Adrenal gland (tissue), 12 donors: ENCODE measurements around the gene MYOM1. TPM values are rescaled to one million over a fixed set of nuclear protein-coding genes. Genes with fewer than 3 reads are reported as not detected.

Source experiments
- DNase-seq, 7 donors: peaks; one replicate each; pipeline ENCODE4 v3.0.0-alpha.2; 2019 to 2020
- H3K27ac ChIP-seq, 5 donors: fragments of 200-600 bp; sonication (generic) in 4 of 5; 1 replicate in 3 of 5; 2 replicates in 2 of 5; pipeline versions ENCODE4 v1.5.1 to v1.8.0; 2016 to 2020; ENCODE audit warnings: mild to moderate bottlenecking in 1 of 5
- H3K27me3 ChIP-seq: fragments of 200-600 bp; 2 replicates; pipeline ENCODE4 v1.8.0; 2021
- H3K36me3 ChIP-seq, 2 donors: fragments of 200-600 bp; replicated peaks in 1 of 2; 1 replicate in 1 of 2; 2 replicates in 1 of 2; pipeline versions ENCODE4 v1.5.1 to v1.8.0; 2018 to 2022
- H3K4me1 ChIP-seq, 2 donors: fragments of 200-600 bp; replicated peaks in 1 of 2; 1 replicate in 1 of 2; 2 replicates in 1 of 2; pipeline versions ENCODE4 v1.5.1 to v1.8.0; 2018 to 2021
- H3K4me3 ChIP-seq, 4 donors: fragments of 200-600 bp; sonication (generic) in 3 of 4; one replicate each; pipeline ENCODE4 v1.5.1; 2016 to 2018
- H3K9me3 ChIP-seq, 3 donors: fragments of 200-600 bp; sonication (generic) in 1 of 3; replicated peaks in 1 of 3; 1 replicate in 2 of 3; 2 replicates in 1 of 3; pipeline versions ENCODE4 v1.5.1 to v1.8.0; 2016 to 2021
- POLR2A ChIP-seq, 2 donors: fragments of 450-650 bp; IDR thresholded peaks; one replicate each; pipeline ENCODE4 v1.6.1; 2017; ENCODE audit warnings: antibody characterized with exemption in 2 of 2, mild to moderate bottlenecking in 2 of 2, moderate library complexity in 1 of 2
- WGBS, 4 donors: extraction: QIAGEN DNeasy Blood & Tissue Kit in 2 of 4; methylation state at CpG; one replicate each; pipeline versions ENCODE4 v1.1.5 to v1.1.7; 2013 to 2017; 5-methylcytosine and 5-hydroxymethylcytosine counted together
- intact Hi-C, 2 donors: fragments of 100-400 bp; cut with DNase I; formaldehyde crosslinking; loops; one replicate each; pipeline versions ENCODE4 v1.14.1 to v1.15.0; 2022 to 2023
- polyA plus RNA-seq, 3 donors: library from polyadenylated mRNA; stranded (reverse); fragments of 200-250 nt in 2 of 3; fragments of 350-450 nt in 1 of 3; fragmentation: Illumina TruSeq in 1 of 3; extraction: RNeasy Lipid Tissue Mini Kit (QIAGEN cat#74804) in 1 of 3; gene quantifications; one replicate each; pipeline ENCODE4 v1.2.3, GENCODE V29; 2013 to 2014
- total RNA-seq, 9 donors: library from RNA; depleted of rRNA in 4 of 9; stranded (reverse); fragments of >200 nt in 4 of 9; fragments of 120-200 nt in 1 of 9; fragmentation: NEBNext Ultra II Directional in 1 of 9; extraction: Animal tissue kit (Norgen Biotek cat#: 25700) in 1 of 9; gene quantifications; one replicate each; pipeline versions ENCODE4 v1.1.0 to v1.2.4, GENCODE V29; 2013 to 2023
- TF ChIP-seq, protein P1 (sequence below), 6 experiments: fragments of 450-650 bp in 4 of 6; fragments of 200-600 bp in 2 of 6; sonication (generic) in 1 of 6; IDR thresholded peaks; 1 replicate in 5 of 6; 2 replicates in 1 of 6; pipeline versions ENCODE4 v1.5.1 to v1.8.0; 2016 to 2021; ENCODE audit warnings: antibody characterized with exemption in 6 of 6, mild to moderate bottlenecking in 2 of 6, moderate library complexity in 1 of 6
- donor health status: healthy with polysubstance abuse.
- donor health status: Bipolar disorder and iron deficiency.
- donor health status: DM: yes; HTN: yes; CAD: no.
- donor health status: DM: no; HTN: no; CAD: no.
- donor health status: DM: no; HTN: no; CAD: no.
- donor health status: DM: yes; HTN: yes; CAD: no.

Gene MYOM1
- total and polyA plus RNA-seq, 12 donors, result 1.3 to 70.0 (median 2.9) TPM

DNA sequence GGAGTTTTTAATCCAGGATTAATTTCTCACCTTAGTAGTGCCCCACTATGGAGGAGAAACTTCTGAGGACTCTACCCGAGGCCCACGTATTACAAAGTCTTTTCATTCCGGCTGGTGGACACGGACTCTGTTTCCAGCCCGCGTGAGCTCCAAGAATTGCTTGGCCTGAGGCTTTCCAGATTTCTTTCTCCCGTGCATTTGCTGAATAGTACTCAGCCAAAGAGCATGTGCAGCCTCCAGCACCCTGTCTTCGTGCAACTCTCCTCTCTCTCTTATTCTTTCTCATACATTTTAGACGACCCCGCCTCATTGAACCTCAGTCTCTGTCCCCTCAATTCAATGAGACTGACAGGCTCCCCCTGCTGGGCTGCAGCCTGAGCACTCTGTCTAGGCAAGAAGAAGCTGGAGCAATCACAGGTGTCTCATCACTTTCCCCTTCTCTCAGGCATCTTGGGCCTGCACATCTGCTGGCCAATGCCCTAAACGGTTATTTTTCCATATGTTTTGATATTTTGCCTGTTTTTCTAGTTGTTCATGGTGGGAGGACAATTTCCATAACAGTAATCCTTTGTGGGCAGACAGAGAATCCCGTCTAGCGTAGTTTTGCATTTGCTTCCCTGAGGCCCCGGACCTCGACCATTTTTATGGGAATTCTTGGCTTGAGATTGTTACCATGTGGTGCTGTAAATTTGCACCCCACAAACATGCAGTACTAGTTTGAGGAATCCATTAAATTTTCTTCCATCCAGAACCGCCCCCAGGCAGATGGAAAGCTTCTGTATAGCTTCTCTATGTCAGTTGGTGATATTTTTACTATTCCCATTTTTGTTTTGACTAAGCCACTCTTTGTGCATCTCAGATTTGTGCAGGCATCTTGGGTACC is 156.7 kb downstream of the MYOM1 start:
- no peaks in the 10 kb centered on the region for H3K27me3 ChIP-seq
- peak; percentile 22 to 74 (median 53) for DNase-seq
- intact Hi-C loops, result loop anchor here (10.0 kb wide), 2 partner anchors 48 to 128 kb away; partner anchors contain the start of gene LPIN2 (in 1 of the 2)
- WGBS, 4 donors, result 58 to 66% (median 59%) methylated on average over 16 of the region's 16 CpGs
- no peak for TF ChIP-seq POLR2A (IDR thresholded peaks at IDR 0.05)
- TF ChIP-seq, protein P1, sequence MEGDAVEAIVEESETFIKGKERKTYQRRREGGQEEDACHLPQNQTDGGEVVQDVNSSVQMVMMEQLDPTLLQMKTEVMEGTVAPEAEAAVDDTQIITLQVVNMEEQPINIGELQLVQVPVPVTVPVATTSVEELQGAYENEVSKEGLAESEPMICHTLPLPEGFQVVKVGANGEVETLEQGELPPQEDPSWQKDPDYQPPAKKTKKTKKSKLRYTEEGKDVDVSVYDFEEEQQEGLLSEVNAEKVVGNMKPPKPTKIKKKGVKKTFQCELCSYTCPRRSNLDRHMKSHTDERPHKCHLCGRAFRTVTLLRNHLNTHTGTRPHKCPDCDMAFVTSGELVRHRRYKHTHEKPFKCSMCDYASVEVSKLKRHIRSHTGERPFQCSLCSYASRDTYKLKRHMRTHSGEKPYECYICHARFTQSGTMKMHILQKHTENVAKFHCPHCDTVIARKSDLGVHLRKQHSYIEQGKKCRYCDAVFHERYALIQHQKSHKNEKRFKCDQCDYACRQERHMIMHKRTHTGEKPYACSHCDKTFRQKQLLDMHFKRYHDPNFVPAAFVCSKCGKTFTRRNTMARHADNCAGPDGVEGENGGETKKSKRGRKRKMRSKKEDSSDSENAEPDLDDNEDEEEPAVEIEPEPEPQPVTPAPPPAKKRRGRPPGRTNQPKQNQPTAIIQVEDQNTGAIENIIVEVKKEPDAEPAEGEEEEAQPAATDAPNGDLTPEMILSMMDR (IDR thresholded peaks at IDR 0.05), result peak; percentile 19 to 65 (median 50)
- H3K4me1 ChIP-seq, result peaks cover 0 to 20% of the 10 kb centered on the region in 2 donors
- H3K9me3 ChIP-seq, result no peaks in the 10 kb centered on the region
- H3K4me3 ChIP-seq, result no peak overlapping the region
- H3K36me3 ChIP-seq, result no peaks in the 10 kb centered on the region
- no peak overlapping the region for H3K27ac ChIP-seq

DNA sequence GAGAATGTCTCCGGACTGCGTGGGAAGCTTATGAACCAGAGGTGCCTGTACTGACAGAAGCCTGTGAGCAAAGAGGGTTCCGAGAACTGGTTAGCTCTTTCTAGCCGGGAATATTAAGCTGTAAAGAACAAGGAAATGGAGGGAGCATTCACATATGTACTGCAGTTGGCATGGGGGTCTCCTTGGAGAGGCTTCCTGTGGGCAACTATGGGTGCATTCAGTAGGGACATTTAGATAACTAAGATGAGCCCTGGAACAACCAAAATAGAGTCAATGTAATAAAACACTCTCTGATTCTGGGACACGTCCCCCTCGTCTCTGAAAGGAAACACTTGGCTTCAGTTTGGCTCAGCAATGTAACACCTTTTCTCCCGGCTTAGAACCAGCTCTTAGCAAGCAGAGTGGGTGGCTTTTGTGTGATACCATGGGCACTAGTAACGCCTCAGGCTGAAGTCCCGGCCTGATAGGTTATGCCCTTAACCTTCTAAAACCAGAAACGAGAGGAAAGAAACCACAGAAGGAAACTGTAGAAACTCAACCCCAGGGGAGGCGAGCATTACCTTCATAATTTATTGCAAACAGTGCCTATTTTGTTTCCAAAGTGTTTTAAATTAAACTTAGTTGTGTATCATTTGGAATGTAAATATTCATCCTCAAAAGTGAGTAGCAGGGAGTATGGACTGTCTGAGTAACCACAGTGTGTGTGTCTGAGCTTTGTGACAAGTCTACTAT is 158.0 kb downstream of the MYOM1 start:
- H3K4me3 ChIP-seq, result no peak overlapping the region
- TF ChIP-seq, protein P1 (IDR thresholded peaks at IDR 0.05), result no peak
- TF ChIP-seq POLR2A (IDR thresholded peaks at IDR 0.05), result no peak
- no peaks in the 10 kb centered on the region for H3K36me3 ChIP-seq
- H3K4me1 ChIP-seq, result peaks cover 0 to 20% of the 10 kb centered on the region in 2 donors
- intact Hi-C loops, result loop anchor here (10.0 kb wide), 2 partner anchors 47 to 127 kb away; partner anchors contain the start of gene LPIN2 (in 1 of the 2)
- no peak overlapping the region for H3K27ac ChIP-seq
- 81 to 87% (median 83%) methylated on average over 11 of the region's 11 CpGs for WGBS, 4 donors
- no peaks in the 10 kb centered on the region for H3K9me3 ChIP-seq
- H3K27me3 ChIP-seq, result no peaks in the 10 kb centered on the region
- DNase-seq, result peak in 1 of 7 donors; percentile 47

DNA sequence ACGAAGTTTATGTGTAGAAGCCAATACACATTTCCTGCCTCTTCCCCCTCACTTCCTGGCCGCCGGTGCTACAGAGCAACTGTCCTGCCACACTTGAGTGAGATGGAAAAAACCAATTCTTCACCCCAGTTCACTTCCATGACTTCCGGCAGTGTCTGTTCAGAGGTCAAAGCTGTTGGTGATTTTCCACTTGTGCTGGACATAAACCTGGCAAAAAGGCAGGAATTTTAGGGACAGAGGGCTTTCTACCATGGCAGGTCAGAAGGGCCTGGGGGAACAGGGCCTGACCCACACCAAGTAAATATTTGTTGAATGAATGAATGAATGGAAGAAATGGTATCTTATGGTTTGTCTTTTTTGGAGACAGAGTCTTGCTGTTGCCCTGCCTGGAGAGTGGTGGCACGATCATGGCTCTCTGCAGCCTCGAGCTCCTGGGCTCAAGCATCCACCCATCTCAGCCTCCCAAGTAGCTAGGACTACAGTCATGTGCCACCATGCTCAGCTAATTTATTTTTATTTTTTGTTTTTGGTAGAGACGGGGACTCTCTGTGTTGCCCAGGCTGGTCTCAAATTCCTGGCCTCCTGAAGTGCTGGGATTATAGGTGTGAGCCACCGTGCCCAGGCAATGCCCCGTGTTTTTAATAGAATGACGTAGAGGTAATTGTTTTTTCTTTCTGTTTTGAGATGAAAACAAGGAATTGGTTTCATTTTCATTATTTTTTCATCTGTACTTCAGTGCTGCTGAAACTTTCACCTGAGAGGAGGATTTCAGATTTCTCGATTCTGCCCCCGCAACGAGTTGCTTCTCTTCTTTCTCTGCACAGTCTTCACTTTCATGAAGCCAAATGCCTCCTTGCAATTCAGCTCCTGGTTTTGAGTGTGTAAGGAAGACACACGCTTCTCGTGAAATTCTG is 158.8 kb downstream of the MYOM1 start:
- Histone ChIP-seq H3K9me3 (no peaks in the 10 kb centered on the region), H3K4me1 (peaks cover 0 to 20% of the 10 kb centered on the region in 2 donors), H3K4me3 (no peak overlapping the region), H3K27me3 (no peaks in the 10 kb centered on the region), H3K27ac (peak overlapping the region in 4 of 5 donors; percentile 27 to 74 (median 59)), H3K36me3 (no peaks in the 10 kb centered on the region)
- TF ChIP-seq, protein P1 (IDR thresholded peaks at IDR 0.05), result no peak
- no peak for TF ChIP-seq POLR2A (IDR thresholded peaks at IDR 0.05)
- peak in 6 of 7 donors; percentile 22 to 73 (median 42) for DNase-seq
- intact Hi-C loops, result loop anchor here (10.0 kb wide), 2 partner anchors 46 to 126 kb away; partner anchors contain the start of gene LPIN2 (in 1 of the 2)
- WGBS, 4 donors, result 76 to 84% (median 78%) methylated on average over 15 of the region's 15 CpGs
